GM19240 (cell line): ENCODE data around the gene SERPINB7.

Source experiments
- DNase-seq: peaks from one replicate; pipeline ENCODE4 v3.0.0; 2011; ENCODE audit warnings: low spot score; ENCODE audit not compliant: insufficient read length

The SERPINB7 gene

DNA sequence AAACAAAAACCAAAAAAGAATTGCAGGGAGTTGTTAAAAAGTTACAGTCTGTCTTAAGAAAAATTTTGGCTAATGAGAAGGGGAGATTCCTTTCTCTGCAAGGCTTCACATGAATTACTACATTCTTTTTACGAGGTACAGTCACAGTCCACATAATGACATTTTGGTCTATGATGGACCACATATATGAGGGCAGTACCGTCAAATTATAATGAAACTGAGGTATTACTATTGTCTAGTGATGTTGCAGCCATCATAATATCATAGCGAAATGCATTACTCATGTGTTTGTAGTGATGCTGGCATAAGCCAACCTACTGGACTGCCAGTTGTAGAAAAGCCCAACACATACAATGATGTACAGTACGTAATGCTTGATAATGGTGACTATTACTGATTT lies 12.5 kb downstream of the SERPINB7 start:
- DNase-seq = no peak

- no peak for DNase-seq
Observed at GRCh38 chr18:63788447-63789096, 13.4 kb downstream of the SERPINB7 start.

- DNase-seq = no peak
Observed at GRCh38 chr18:63789327-63789726, 14.1 kb downstream of the SERPINB7 start.

DNA sequence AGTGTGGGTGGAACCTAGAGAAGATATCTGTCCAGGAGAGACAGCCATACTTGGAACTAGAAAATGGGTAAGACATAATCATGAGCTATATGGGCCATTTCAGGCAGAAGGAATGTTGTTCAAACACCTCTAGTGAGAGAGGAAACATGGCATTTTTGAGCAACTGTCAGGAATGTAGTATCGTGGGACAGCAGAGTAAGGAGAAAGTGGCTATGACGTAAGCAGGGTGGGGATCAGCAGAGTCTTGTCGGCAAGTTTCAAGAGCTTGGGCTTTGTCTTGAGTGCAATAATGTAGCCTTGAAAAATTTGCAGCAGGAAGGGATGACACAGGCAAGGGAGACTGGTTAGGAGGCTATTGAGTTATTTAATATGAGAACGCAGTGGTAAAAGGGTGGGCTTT lies 20.4 kb downstream of the SERPINB7 start:
- DNase-seq = no peak

GRCh38 chr18:63799189-63799588 lies 24.0 kb downstream of the SERPINB7 start:
- DNase-seq = no peak

DNA sequence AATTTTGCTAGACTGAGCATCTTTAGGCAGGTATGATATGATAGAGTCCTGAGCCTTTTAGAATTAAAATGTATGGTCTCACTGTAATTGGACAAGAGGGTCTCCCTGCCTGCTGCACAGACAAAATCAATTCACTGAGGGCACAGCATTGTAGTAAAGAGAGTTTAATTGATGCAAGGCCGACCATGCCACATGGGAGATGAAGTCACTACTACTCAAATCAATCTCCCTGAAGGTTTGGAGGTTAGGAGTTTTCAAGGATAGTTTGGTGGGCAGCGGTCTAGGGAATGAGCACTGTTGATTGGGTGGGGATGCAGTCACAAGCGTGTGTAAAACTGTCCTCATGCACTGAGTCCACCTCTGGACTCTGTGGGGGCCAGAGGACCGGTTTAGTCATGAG lies 26.1 kb downstream of the SERPINB7 start:
- no peak for DNase-seq

- DNase-seq = no peak
Observed at GRCh38 chr18:63808125-63808524, 32.9 kb downstream of the SERPINB7 start.

DNA sequence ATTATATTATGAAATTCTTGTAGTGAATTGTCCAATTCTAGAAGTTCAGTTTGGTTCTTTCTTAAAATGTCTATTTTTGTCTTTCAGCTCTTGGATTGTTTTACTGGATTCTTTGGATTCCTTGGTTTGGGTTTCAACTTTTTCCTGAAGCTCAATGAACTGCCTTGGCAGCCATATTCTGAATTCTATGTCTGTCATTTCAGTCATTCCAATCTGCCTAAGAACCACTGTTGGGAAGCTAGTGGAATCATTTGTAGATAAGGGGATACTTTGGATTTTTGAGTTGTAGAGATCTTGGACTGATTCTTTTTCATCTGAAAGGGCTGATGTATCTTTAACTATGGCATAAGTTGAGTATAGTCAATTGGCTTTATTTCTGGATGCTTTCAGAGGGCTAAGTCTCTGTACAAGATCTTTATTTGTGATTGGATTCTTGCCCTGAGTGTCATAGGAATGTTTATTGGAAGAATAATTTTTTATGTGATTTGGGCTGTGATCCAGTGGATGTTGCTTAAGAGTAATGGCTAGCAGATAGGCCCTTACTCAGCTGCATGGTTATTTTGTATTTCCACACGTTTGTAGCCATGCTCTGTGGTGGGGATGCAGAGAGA lies 42.3 kb downstream of the SERPINB7 start:
- DNase-seq = no peak

GRCh38 chr18:63818212-63818611 lies 43.0 kb downstream of the SERPINB7 start:
- DNase-seq = no peak

DNA sequence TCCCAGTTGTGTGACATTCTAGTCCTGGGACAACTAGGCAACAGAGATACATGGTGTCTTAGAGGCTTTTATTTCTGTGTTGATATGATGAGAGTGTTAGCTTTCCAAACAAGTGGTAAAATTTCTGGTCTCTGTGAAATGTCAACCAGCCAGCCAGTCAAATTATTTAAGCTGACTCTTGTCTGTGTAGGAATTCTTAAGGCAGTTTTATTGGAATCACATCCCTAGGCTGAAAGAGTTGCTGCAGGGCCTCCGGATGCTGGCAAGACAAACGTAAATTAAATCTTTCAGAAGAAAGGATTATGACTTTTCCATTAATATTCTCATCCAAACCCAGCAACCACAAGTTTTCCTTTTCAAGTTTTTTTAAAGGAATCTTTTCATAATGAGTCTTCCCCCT lies 44.6 kb downstream of the SERPINB7 start:
- DNase-seq = no peak

GRCh38 chr18:63820694-63821093 lies 45.5 kb downstream of the SERPINB7 start:
- DNase-seq = no peak

GRCh38 chr18:63823516-63824219 lies 48.5 kb downstream of the SERPINB7 start:
- no peak for DNase-seq

- no peak for DNase-seq
Observed at GRCh38 chr18:63824220-63824525, 49.0 kb downstream of the SERPINB7 start.

DNA sequence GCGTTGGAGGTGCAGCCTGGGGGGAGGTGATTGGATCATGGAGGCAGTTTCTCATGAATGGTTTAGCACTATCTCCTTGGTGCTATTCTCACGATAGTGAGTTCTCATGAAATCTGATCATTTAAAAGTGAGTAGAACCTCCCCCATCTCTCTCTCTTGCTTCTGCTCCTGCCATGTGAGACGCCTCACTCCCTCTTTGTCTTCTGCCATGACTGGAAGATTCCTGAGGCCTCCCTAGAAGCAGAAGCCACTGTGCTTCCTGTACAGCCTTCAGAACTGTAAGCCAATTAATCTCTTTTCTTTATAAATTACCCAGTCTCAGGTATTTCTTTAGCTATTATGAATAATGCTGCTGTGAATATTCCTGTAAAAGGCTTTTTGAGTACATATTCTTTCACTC lies 52.9 kb downstream of the SERPINB7 start:
- DNase-seq = no peak

GRCh38 chr18:63828656-63829055 lies 53.4 kb downstream of the SERPINB7 start:
- DNase-seq = no peak

DNA sequence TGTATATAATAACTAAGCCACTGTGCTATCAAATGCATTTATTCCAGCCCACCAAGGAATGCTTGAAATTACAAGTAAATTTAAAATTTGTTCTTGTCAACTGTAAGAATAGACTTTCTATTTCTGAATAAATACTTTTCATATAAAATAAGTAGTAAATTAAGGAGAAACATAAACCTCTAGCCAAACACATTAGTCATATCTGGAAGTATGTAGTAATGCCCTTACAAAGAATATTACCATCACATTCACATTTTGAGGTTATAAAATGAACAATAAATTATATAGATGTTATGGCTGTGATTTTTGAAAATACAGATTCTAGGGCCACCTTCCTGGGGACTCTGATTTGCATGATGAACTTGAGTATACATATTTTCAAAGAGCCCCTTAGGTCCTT lies 54.7 kb downstream of the SERPINB7 start:
- no peak for DNase-seq

DNA sequence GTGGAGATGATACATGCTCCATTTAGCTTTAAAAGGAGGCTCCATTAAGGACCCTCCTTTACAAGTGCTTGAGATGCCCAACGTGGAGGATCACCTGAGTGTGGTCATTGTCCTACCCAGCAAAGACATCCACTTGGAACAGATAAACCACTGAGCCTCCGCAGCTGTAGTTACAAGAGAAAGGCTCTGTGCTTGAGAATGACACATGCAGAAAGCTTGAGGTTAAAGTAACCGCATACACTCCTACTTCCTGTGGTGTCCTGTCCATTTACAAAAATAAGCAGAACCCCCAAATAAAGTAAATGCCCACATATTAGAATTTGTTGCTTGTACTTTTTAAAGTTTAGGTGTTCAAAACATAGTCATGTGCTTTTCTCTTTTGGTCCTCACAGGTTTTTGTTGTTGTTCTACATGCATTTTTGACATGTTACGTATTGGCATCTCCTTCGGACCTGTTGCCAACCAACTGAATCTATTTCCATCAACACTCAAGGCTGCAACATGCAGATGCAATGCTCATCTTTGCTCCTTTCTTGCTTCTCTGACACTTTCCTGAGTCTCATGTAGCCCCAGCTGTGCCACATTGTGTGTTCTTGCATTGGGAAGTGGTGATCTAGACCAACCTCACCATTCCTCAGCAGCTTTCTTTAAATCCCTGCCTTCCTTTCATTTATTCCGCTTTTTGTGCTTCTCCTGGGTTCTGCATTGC lies 56.0 kb downstream of the SERPINB7 start:
- peak; percentile 23 for DNase-seq

GRCh38 chr18:63832470-63832869 lies 57.3 kb downstream of the SERPINB7 start:
- DNase-seq = no peak

DNA sequence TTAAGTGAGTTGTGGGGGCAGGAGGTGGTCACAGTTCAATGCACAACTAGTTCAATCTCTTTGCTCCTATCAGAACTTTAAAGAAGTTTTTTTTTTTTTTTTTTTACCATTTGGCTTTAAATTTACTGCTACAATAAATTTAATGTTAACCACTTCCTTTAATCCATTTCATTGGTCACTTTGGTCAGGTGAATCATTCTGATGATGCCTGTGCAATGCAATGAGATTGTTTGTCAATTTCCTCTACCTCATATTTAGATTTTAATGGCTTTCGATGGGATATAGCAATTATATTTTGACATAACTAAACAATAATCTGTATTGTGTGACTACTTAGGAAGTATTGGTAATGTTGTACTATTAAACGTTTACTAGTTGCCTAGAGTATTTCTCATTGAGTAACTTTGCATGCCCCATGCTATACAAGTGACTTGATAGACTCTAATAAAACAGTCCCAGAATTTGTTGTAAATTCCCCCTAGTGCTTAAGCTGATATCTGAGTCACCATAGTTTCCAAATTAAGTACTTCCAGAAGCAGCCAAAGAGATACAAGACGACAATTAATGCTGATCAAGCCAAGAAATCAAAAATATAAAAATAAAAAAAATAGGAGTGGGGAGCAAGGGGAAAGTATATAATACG lies 59.4 kb downstream of the SERPINB7 start:
- no peak for DNase-seq

GRCh38 chr18:63836456-63836855 lies 61.2 kb downstream of the SERPINB7 start:
- no peak for DNase-seq

DNA sequence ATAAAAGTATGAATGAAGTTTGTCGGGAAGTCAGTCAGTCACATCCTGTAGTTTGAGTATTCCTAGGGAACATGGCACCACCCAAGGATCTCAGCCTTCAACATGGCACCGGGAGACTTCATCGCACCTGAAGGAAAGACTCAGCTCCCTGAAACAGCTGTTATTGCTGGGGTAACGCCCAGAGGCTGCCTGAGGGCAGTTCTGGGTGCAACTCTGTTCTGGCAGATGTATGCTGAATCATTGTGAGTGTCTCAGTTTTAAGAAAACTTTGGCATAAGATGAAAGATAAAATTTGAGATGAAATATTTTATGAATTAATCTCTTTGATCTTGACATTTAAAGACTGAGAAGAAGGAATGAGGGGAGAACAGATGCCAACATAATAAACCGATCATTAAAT lies 62.4 kb downstream of the SERPINB7 start:
- DNase-seq = no peak

- DNase-seq = no peak
Observed at GRCh38 chr18:63843008-63843407, 67.8 kb downstream of the SERPINB7 start.
